Large intestine (tissue), 3 donors: ENCODE data around the gene GDNF. TPM values are rescaled to one million over a fixed set of nuclear protein-coding genes. Genes with fewer than 3 reads are reported as not detected.

Experiments
- DNase-seq, 2 donors: peaks; one replicate each; pipeline versions ENCODE4 v3.0.0 to v3.0.0-alpha.2; 2013
- H3K27ac ChIP-seq: one replicate; pipeline ENCODE4 v1.5.1; 2013; ENCODE audit warnings: low read length
- H3K27me3 ChIP-seq: 2 replicates; pipeline ENCODE4 v1.6.1; 2013; ENCODE audit warnings: low read length; ENCODE audit not compliant: control insufficient read depth, insufficient read depth
- H3K36me3 ChIP-seq: 2 replicates; pipeline ENCODE4 v1.6.1; 2013; ENCODE audit warnings: low read length; ENCODE audit not compliant: control insufficient read depth, insufficient read depth
- H3K4me1 ChIP-seq: one replicate; pipeline ENCODE4 v1.6.1; 2013; ENCODE audit warnings: low read length; ENCODE audit not compliant: control insufficient read depth, insufficient read depth
- H3K4me3 ChIP-seq: one replicate; pipeline ENCODE4 v1.5.1; 2013; ENCODE audit warnings: low read length
- H3K9me3 ChIP-seq: one replicate; pipeline ENCODE4 v1.6.1; 2013; ENCODE audit warnings: mild to moderate bottlenecking, low read depth, low read length, moderate library complexity; ENCODE audit not compliant: control insufficient read depth
- WGBS: methylation state at CpG from one replicate; pipeline ENCODE4 v1.1.5; 2013; ENCODE audit warnings: low lambda C conversion rate; ENCODE audit not compliant: insufficient coverage; 5-methylcytosine and 5-hydroxymethylcytosine counted together
- polyA plus RNA-seq: library from polyadenylated mRNA; unstranded; fragments of 120-200 nt; gene quantifications from one replicate; pipeline ENCODE4 v1.2.1, GENCODE V29; 2013

Gene GDNF
- polyA plus RNA-seq, 1 donor: 4.2 TPM

GRCh38 chr5:37836592-37837413 is 3.0 kb downstream of the GDNF start:
- Histone ChIP-seq H3K4me1 (peaks cover 15% of the 10 kb centered on the region), H3K27me3 (peaks cover 93% of the 10 kb centered on the region), H3K4me3 (peak overlapping the region; percentile 58), H3K27ac (peak overlapping the region; percentile 75), H3K9me3 (peaks cover 11% of the 10 kb centered on the region), H3K36me3 (peaks cover 2% of the 10 kb centered on the region)
- no CpG with 5 or more reads among the region's 65 CpGs for WGBS
- DNase-seq: no peak

- Histone ChIP-seq H3K4me1 (peaks cover 15% of the 10 kb centered on the region), H3K36me3 (peaks cover 2% of the 10 kb centered on the region), H3K9me3 (peaks cover 11% of the 10 kb centered on the region), H3K4me3 (peak overlapping the region; percentile 58), H3K27ac (peak overlapping the region; percentile 75), H3K27me3 (peaks cover 93% of the 10 kb centered on the region)
- no peak for DNase-seq
- WGBS: no CpG with 5 or more reads among the region's 16 CpGs
Observed at GRCh38 chr5:37836235-37836591, 3.6 kb downstream of the GDNF start.

- H3K27ac ChIP-seq: peak overlapping the region; percentile 52
- DNase-seq: no peak
- peaks cover 15% of the 10 kb centered on the region for H3K4me1 ChIP-seq
- peaks cover 89% of the 10 kb centered on the region for H3K27me3 ChIP-seq
- WGBS: no CpG with 5 or more reads among the region's 19 CpGs
- peaks cover 11% of the 10 kb centered on the region for H3K9me3 ChIP-seq
- H3K36me3 ChIP-seq: peaks cover 2% of the 10 kb centered on the region
- peak overlapping the region; percentile 32 for H3K4me3 ChIP-seq
Observed at GRCh38 chr5:37835380-37835973, 4.4 kb downstream of the GDNF start.

DNA sequence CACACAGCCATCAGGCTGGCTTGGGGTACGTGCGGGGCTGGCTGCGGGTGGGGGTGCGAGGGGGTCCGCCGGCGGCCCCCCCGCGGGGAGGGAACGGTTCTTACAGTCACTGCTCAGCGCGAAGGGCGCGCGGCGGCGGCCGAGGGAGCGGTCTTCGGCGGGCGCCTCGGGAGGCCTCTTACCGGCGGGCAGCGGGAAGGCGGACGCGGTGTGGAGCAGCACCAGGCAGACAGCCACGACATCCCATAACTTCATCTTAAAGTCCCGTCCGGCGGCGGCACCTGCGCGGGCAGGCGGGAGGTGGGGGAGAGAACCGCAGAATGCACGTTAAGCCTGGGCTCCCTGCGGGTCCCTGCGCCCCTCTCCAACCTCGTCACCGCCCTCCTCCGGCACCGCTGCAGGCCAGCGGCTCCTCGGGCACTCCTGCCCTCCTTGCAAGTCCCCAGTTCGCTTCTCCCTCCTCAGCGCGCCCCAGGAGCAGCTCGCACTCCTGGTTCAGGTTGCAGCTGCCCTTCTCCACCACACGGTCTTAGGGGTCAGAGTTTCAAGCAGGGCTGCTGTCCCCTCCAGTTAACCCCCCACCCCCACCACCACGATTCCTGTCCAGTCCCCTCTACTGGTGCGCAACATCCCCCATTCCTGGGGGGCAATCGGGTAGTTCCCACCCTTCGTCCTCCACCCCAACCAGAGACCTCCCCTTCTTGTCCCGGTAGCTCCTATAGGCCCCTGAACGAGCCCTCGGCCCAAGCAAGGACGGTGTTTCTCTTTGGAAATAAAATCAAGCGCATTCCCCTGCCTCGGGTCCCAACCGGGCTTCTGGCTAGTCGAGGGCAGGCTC is 5.1 kb downstream of the GDNF start:
- Histone ChIP-seq H3K9me3 (peaks cover 11% of the 10 kb centered on the region), H3K27ac (peak overlapping the region; percentile 53), H3K4me1 (peaks cover 15% of the 10 kb centered on the region), H3K27me3 (peaks cover 88% of the 10 kb centered on the region), H3K36me3 (peaks cover 2% of the 10 kb centered on the region), H3K4me3 (peak overlapping the region; percentile 32)
- DNase-seq: peak in 1 of 2 donors; percentile 16
- WGBS: no CpG with 5 or more reads among the region's 64 CpGs

- Histone ChIP-seq H3K4me1 (peaks cover 12% of the 10 kb centered on the region), H3K36me3 (peaks cover 2% of the 10 kb centered on the region), H3K27me3 (peaks cover 88% of the 10 kb centered on the region), H3K9me3 (peaks cover 11% of the 10 kb centered on the region), H3K27ac (peak overlapping the region; percentile 53), H3K4me3 (peak overlapping the region; percentile 14)
- 42% methylated on average over 3 of the region's 6 CpGs for WGBS
- DNase-seq: no peak
Observed at GRCh38 chr5:37833990-37834389, 5.9 kb downstream of the GDNF start.

GRCh38 chr5:37831821-37832534 is 7.9 kb downstream of the GDNF start:
- DNase-seq: no peak
- Histone ChIP-seq H3K27ac (no peak overlapping the region), H3K4me3 (no peak overlapping the region), H3K27me3 (peaks cover 75% of the 10 kb centered on the region), H3K36me3 (peaks cover 5% of the 10 kb centered on the region), H3K4me1 (peaks cover 2% of the 10 kb centered on the region), H3K9me3 (peaks cover 5% of the 10 kb centered on the region)
- 40% methylated on average over 1 of the region's 7 CpGs for WGBS

- Histone ChIP-seq H3K27me3 (peaks cover 65% of the 10 kb centered on the region), H3K4me1 (no peaks in the 10 kb centered on the region), H3K27ac (no peak overlapping the region), H3K9me3 (no peaks in the 10 kb centered on the region), H3K4me3 (no peak overlapping the region), H3K36me3 (peaks cover 5% of the 10 kb centered on the region)
- no CpG with 5 or more reads among the region's 5 CpGs for WGBS
- no peak for DNase-seq
Observed at GRCh38 chr5:37830348-37830747, 9.5 kb downstream of the GDNF start.

- no peak for DNase-seq
- Histone ChIP-seq H3K4me3 (no peak overlapping the region), H3K4me1 (no peaks in the 10 kb centered on the region), H3K9me3 (no peaks in the 10 kb centered on the region), H3K36me3 (peaks cover 5% of the 10 kb centered on the region), H3K27me3 (peaks cover 36% of the 10 kb centered on the region), H3K27ac (no peak overlapping the region)
- no CpG with 5 or more reads among the region's 2 CpGs for WGBS
Observed at GRCh38 chr5:37825334-37825915, 14.4 kb downstream of the GDNF start.

- H3K9me3 ChIP-seq: no peaks in the 10 kb centered on the region
- no peak overlapping the region for H3K4me3 ChIP-seq
- WGBS: no CpG with 5 or more reads among the region's 11 CpGs
- H3K36me3 ChIP-seq: peaks cover 8% of the 10 kb centered on the region
- no peaks in the 10 kb centered on the region for H3K4me1 ChIP-seq
- DNase-seq: no peak
- H3K27ac ChIP-seq: no peak overlapping the region
- peaks cover 22% of the 10 kb centered on the region for H3K27me3 ChIP-seq
Observed at GRCh38 chr5:37823433-37824152, 16.2 kb downstream of the GDNF start.
